K562 (cell line): ENCODE data around the gene GRAPL. TPM values are rescaled to one million over a fixed set of nuclear protein-coding genes. Genes with fewer than 3 reads are reported as not detected.
"Not testable (repeated sequence)": the region's sequence is repeated elsewhere in the genome, so short reads cannot be mapped to it uniquely, and the experiment has no call there.

ENCODE experiments used
- ATAC-seq: fragments of 200-7000 bp; cut with Tn5 transposase; 3 replicates; pipeline ENCODE4 v1.9.1; 2020; ENCODE audit warnings: moderate library complexity
- BruUV-seq: library from RNA; stranded (reverse); fragments of 400-500 nt; replicated peaks from 2 replicates; lab custom pipeline; 2021; lab: Mats Ljungman, UMichigan
- CTCF ChIA-PET: fragments of 300-600 bp; formaldehyde crosslinking; extraction: SDS; loops from one replicate; lab custom pipeline; 2021; ENCODE audit warnings: low intra/inter-chr PET ratio; lab: Yijun Ruan, JAX
- POLR2A ChIA-PET: fragments of 300-600, 350-650 bp; sonication (Branson Sonifier 250); formaldehyde crosslinking; extraction: SDS; loops from one replicate; lab custom pipeline; 2021; ENCODE audit warnings: antibody characterized with exemption, inconsistent platforms; lab: Yijun Ruan, JAX
- DNase-seq, 4 experiments: peaks; one replicate each; pipeline versions ENCODE4 v3.0.0 to v3.0.0-alpha.2; 2011 to 2018; ENCODE audit warnings: low spot score in 3 of 4, mixed read lengths in 3 of 4; ENCODE audit errors: extremely low read depth in 1 of 4
- FAIRE-seq: peaks from 2 replicates; lab custom pipeline; 2011; peaks lifted over from hg19 to GRCh38; lab: Jason Lieb, UNC
- H2AFZ ChIP-seq: 2 replicates; pipeline ENCODE4 v1.6.0; 2011; ENCODE audit warnings: low read depth, low read length, control low read depth, inconsistent platforms
- H3K27ac ChIP-seq: fragments of 200-600 bp; 3 replicates; pipeline ENCODE4 v1.8.0; 2011; ENCODE audit warnings: low read depth, mild to moderate bottlenecking, control low read depth, inconsistent platforms, low read length, moderate library complexity, mixed read lengths; ENCODE audit errors: extremely low read depth
- H3K27me3 ChIP-seq, 2 experiments: fragments of 300-600 bp in 1 of 2; 2 replicates in 1 of 2; 3 replicates in 1 of 2; pipeline versions ENCODE4 v1.6.0 to v1.8.0; 2011; ENCODE audit warnings: inconsistent platforms in 2 of 2, low read length in 2 of 2, mild to moderate bottlenecking in 1 of 2, mixed read lengths in 1 of 2, moderate library complexity in 1 of 2; ENCODE audit not compliant: control insufficient read depth in 2 of 2, insufficient read depth in 2 of 2
- H3K36me3 ChIP-seq: fragments of 300-600 bp; 3 replicates; pipeline ENCODE4 v1.8.0; 2011; ENCODE audit warnings: mild to moderate bottlenecking, low read length, inconsistent platforms; ENCODE audit not compliant: control insufficient read depth, insufficient read depth
- H3K4me1 ChIP-seq, 2 experiments: fragments of 200-600 bp in 1 of 2; replicated peaks in 1 of 2; 2 replicates in 1 of 2; 3 replicates in 1 of 2; pipeline versions ENCODE4 v1.5.1 to v1.8.0; 2011; ENCODE audit warnings: inconsistent platforms in 2 of 2, low read length in 2 of 2, mild to moderate bottlenecking in 1 of 2, mixed read lengths in 1 of 2, moderate library complexity in 1 of 2; ENCODE audit not compliant: control insufficient read depth in 2 of 2, insufficient read depth in 2 of 2
- H3K4me2 ChIP-seq: 2 replicates; pipeline ENCODE4 v1.6.1; 2011; ENCODE audit warnings: low read length, control low read depth, inconsistent platforms, mixed read lengths; ENCODE audit not compliant: insufficient read depth
- H3K4me3 ChIP-seq: fragments of 200-600 bp; sonication (generic), shearing (Covaris generic); 2 replicates; pipeline ENCODE4 v1.5.1; 2016; ENCODE audit warnings: control low read depth, inconsistent platforms
- H3K79me2 ChIP-seq: fragments of 200-600 bp; 3 replicates; pipeline ENCODE4 v1.8.0; 2011; ENCODE audit warnings: low read length, inconsistent platforms; ENCODE audit not compliant: control insufficient read depth, insufficient read depth
- H3K9ac ChIP-seq, 2 experiments: 2 replicates each; pipeline versions ENCODE4 v1.6.0 to v1.6.1; 2011; ENCODE audit warnings: low read depth in 2 of 2, low read length in 2 of 2, control low read depth in 1 of 2, inconsistent platforms in 1 of 2, mild to moderate bottlenecking in 1 of 2, mixed read lengths in 1 of 2; ENCODE audit not compliant: insufficient read depth in 1 of 2
- H3K9me1 ChIP-seq: one replicate; pipeline ENCODE4 v1.6.0; 2011; ENCODE audit warnings: inconsistent platforms, mild to moderate bottlenecking, low read length, moderate library complexity; ENCODE audit not compliant: control insufficient read depth, insufficient read depth
- H3K9me3 ChIP-seq: replicated peaks from 2 replicates; pipeline ENCODE4 v1.5.1; 2011; ENCODE audit warnings: low read depth, low read length, inconsistent platforms; ENCODE audit not compliant: control insufficient read depth, insufficient read depth
- H4K20me1 ChIP-seq: replicated peaks from 2 replicates; pipeline ENCODE4 v1.6.1; 2011; ENCODE audit warnings: low read length, inconsistent platforms, mixed read lengths; ENCODE audit not compliant: control insufficient read depth, insufficient read depth
- CTCF ChIP-seq, 3 experiments: IDR thresholded peaks in 2 of 3; conservative IDR thresholded peaks in 1 of 3; 2 replicates each; pipeline ENCODE4 v1.5.1; 2011 to 2012; ENCODE audit warnings: low read length in 3 of 3, mild to moderate bottlenecking in 3 of 3, control low read depth in 2 of 3, improper control_type of control experiment in 1 of 3, inconsistent platforms in 1 of 3, low read depth in 1 of 3, mixed read lengths in 1 of 3, moderate library complexity in 1 of 3; ENCODE audit not compliant: insufficient read depth in 2 of 3
- WGBS: fragments of 100-300 bp; shearing (Covaris generic); methylation state at CpG from one replicate; pipeline ENCODE4 v1.1.6; 2016; ENCODE audit warnings: low coverage, mixed read lengths; ENCODE audit not compliant: insufficient coverage; ENCODE audit errors: missing lambda C conversion rate; 5-methylcytosine and 5-hydroxymethylcytosine counted together
- in situ Hi-C: fragments of 300-500 bp; cut with MboI; formaldehyde crosslinking; loops from 4 replicates; pipeline ENCODE4 v1.15.0; 2018; ENCODE audit warnings: inconsistent platforms, mixed read lengths
- intact Hi-C: fragments of 100-400 bp; cut with micrococcal nuclease; formaldehyde crosslinking; loops from 2 replicates; pipeline ENCODE4 v1.14.2; 2022
- polyA plus RNA-seq, 8 experiments: library from polyadenylated mRNA; depleted of rRNA in 4 of 8; stranded (reverse) in 5 of 8; unstranded in 3 of 8; fragments of >200 nt; fragmentation: Nextera tagmentation in 2 of 8; fragmentation: Illumina TruSeq in 1 of 8; extraction: Ambion mirVana in 2 of 8; extraction: Trizol in 1 of 8; gene quantifications; 2 replicates each; pipeline versions ENCODE4 v1.2.1 to v1.2.3, GENCODE V29; 2011 to 2014; ENCODE audit warnings: inconsistent platforms in 1 of 8, missing spikeins in 1 of 8
- total RNA-seq, 7 experiments: library from RNA; depleted of rRNA in 6 of 7; stranded (reverse); fragments of >200 nt in 6 of 7; fragmentation: Illumina TruSeq in 2 of 7; extraction: Trizol in 2 of 7; gene quantifications; 2 replicates each; pipeline versions ENCODE4 v1.2.1 to v1.2.3, GENCODE V29; 2011 to 2021; ENCODE audit warnings: low replicate concordance in 1 of 7

GRAPL gene
- total and polyA plus RNA-seq, 9 of the 15 experiments (the other 6 are each of a cell fraction or from before 2014, with no cell fraction given), result 0.22 TPM; not detected in 8

- H3K4me3 ChIP-seq, H3K27me3 ChIP-seq, H4K20me1 ChIP-seq, POLR2A ChIA-PET, CTCF ChIA-PET, H3K79me2 ChIP-seq, DNase-seq, H2AFZ ChIP-seq, intact Hi-C loops, H3K9me3 ChIP-seq, H3K9ac ChIP-seq, BruUV-seq, H3K36me3 ChIP-seq, H3K9me1 ChIP-seq, H3K27ac ChIP-seq, H3K4me1 ChIP-seq, FAIRE-seq: not testable (repeated sequence)
- in situ Hi-C loops, result loop anchor here (10.0 kb wide), 1 partner anchor 188 kb away; the partner anchor contains the start of gene SLC5A10
- peak; percentile 97 for ATAC-seq
- no CpG with 5 or more reads among the region's 4 CpGs for WGBS
- TF ChIP-seq CTCF (IDR thresholded peaks at IDR 0.05 in 2 of 3, conservative IDR thresholded peaks at IDR 0.05 in 1 of 3; ENCODE audit: insufficient read depth in 2 of 3, low read depth in 1 of 3, low read length in 3 of 3), result peak in 2 of 3 experiments; percentile 27 to 38; a peak in 3 of 6 replicates
- TF ChIP-seq, all 486 proteins: peak for 1; not testable (repeated sequence) for 485
- H3K4me2 ChIP-seq, result not testable (repeated sequence)
These were observed 15.0 kb downstream of the GRAPL start for GRCh38 chr17:19142419-19142818.

- intact Hi-C loops, H3K36me3 ChIP-seq, H3K4me1 ChIP-seq, DNase-seq, BruUV-seq, H3K9me1 ChIP-seq, H3K79me2 ChIP-seq, FAIRE-seq, POLR2A ChIA-PET, H4K20me1 ChIP-seq, ATAC-seq, H3K9ac ChIP-seq, H3K27ac ChIP-seq, CTCF ChIA-PET, H3K27me3 ChIP-seq, H3K4me2 ChIP-seq, H2AFZ ChIP-seq, H3K4me3 ChIP-seq, H3K9me3 ChIP-seq: not testable (repeated sequence)
- no CpG with 5 or more reads among the region's 5 CpGs for WGBS
- in situ Hi-C loops, result loop anchor here (10.0 kb wide), 1 partner anchor 188 kb away; the partner anchor contains the start of gene SLC5A10
These were observed 15.8 kb downstream of the GRAPL start for GRCh38 chr17:19143097-19143777.

GRCh38 chr17:19144373-19144772 is 17.0 kb downstream of the GRAPL start:
- in situ Hi-C loops, result loop anchor here (10.0 kb wide), 1 partner anchor 190 kb away; the partner anchor contains the start of gene SLC5A10
- H3K9me1 ChIP-seq, DNase-seq, FAIRE-seq, ATAC-seq, H3K27me3 ChIP-seq, intact Hi-C loops, H3K9me3 ChIP-seq, H3K9ac ChIP-seq, H3K4me2 ChIP-seq, POLR2A ChIA-PET, H2AFZ ChIP-seq, H3K36me3 ChIP-seq, H3K4me3 ChIP-seq, H3K27ac ChIP-seq, CTCF ChIA-PET, BruUV-seq, H3K79me2 ChIP-seq, H4K20me1 ChIP-seq, H3K4me1 ChIP-seq: not testable (repeated sequence)
- 0% methylated on average over 1 of the region's 5 CpGs for WGBS
